H1 (cell line): ENCODE data around the gene NCAPG2. TPM values are rescaled to one million over a fixed set of nuclear protein-coding genes. Genes with fewer than 3 reads are reported as not detected.

Experiments
- CTCF ChIA-PET: fragments of 300-600 bp; sonication (Branson Sonifier 250); formaldehyde crosslinking; loops from one replicate; lab custom pipeline; 2021; ENCODE audit not compliant: partially characterized antibody; lab: Charles Lee
- POLR2A ChIA-PET: fragments of 300-600 bp; sonication (Branson Sonifier 250); formaldehyde crosslinking; loops from one replicate; lab custom pipeline; 2021; ENCODE audit warnings: inconsistent platforms; ENCODE audit not compliant: partially characterized antibody; lab: Charles Lee
- DNase-seq, 2 experiments: peaks; one replicate each; pipeline versions ENCODE4 v3.0.0 to v3.0.0-alpha.2; 2010 to 2022; ENCODE audit warnings: low spot score in 2 of 2, low read depth in 1 of 2, mixed read lengths in 1 of 2
- FAIRE-seq: peaks from 2 replicates; lab custom pipeline; 2011; peaks lifted over from hg19 to GRCh38; lab: Jason Lieb, UNC
- H2AFZ ChIP-seq: 2 replicates; pipeline ENCODE4 v1.8.1; 2012; ENCODE audit warnings: low read length, inconsistent platforms
- H2AK5ac ChIP-seq: 2 replicates; pipeline ENCODE4 v1.6.1; 2013; ENCODE audit warnings: low read depth, low read length
- H2BK120ac ChIP-seq: replicated peaks from 2 replicates; pipeline ENCODE3; 2013; ENCODE audit warnings: low read depth, low read length, inconsistent platforms
- H2BK12ac ChIP-seq: 2 replicates; pipeline ENCODE4 v1.6.1; 2013; ENCODE audit warnings: low read depth, low read length
- H2BK15ac ChIP-seq: 2 replicates; pipeline ENCODE4 v1.6.1; 2013; ENCODE audit warnings: low read length
- H2BK20ac ChIP-seq: 2 replicates; pipeline ENCODE4 v1.6.1; 2013; ENCODE audit warnings: low read length
- H2BK5ac ChIP-seq: 2 replicates; pipeline ENCODE4 v1.6.1; 2013; ENCODE audit warnings: low read depth, low read length
- H3K14ac ChIP-seq: 2 replicates; pipeline ENCODE4 v1.6.1; 2013; ENCODE audit warnings: inconsistent platforms; ENCODE audit not compliant: insufficient read length
- H3K18ac ChIP-seq: 2 replicates; pipeline ENCODE4 v1.6.1; 2013; ENCODE audit warnings: low read length; ENCODE audit errors: extremely low read depth
- H3K23ac ChIP-seq: 2 replicates; pipeline ENCODE4 v1.6.1; 2013; ENCODE audit warnings: inconsistent platforms; ENCODE audit not compliant: insufficient read length
- H3K23me2 ChIP-seq: 2 replicates; pipeline ENCODE4 v1.6.1; 2013; ENCODE audit warnings: low read depth, low read length
- H3K27ac ChIP-seq: 2 replicates; pipeline ENCODE4 v1.6.1; 2011; ENCODE audit warnings: low read depth, low read length, inconsistent platforms
- H3K27me3 ChIP-seq, 4 experiments: replicated peaks in 1 of 4; 1 replicate in 1 of 4; 2 replicates in 3 of 4; pipeline versions ENCODE4 v1.6.1 to v1.8.1; 2011 to 2013; ENCODE audit warnings: low read length in 3 of 4, mild to moderate bottlenecking in 3 of 4, inconsistent platforms in 2 of 4, mixed read lengths in 2 of 4, moderate library complexity in 1 of 4; ENCODE audit not compliant: control insufficient read depth in 3 of 4, insufficient read depth in 3 of 4; ENCODE audit errors: extremely low read depth in 1 of 4
- H3K36me3 ChIP-seq, 4 experiments: 2 replicates each; pipeline versions ENCODE4 v1.6.1 to v1.8.1; 2011 to 2013; ENCODE audit warnings: mild to moderate bottlenecking in 4 of 4, low read length in 3 of 4, moderate library complexity in 2 of 4, control low read depth in 1 of 4, inconsistent platforms in 1 of 4; ENCODE audit not compliant: insufficient read depth in 4 of 4, control insufficient read depth in 2 of 4
- H3K4ac ChIP-seq: replicated peaks from 2 replicates; pipeline ENCODE3; 2013; ENCODE audit warnings: low read length, low read depth, mixed read lengths, inconsistent platforms; ENCODE audit not compliant: insufficient read length
- H3K4me1 ChIP-seq, 4 experiments: replicated peaks in 1 of 4; 1 replicate in 1 of 4; 2 replicates in 3 of 4; pipeline versions ENCODE4 v1.6.1 to v1.8.1; 2011 to 2013; ENCODE audit warnings: low read length in 3 of 4, inconsistent platforms in 2 of 4, mixed read lengths in 1 of 4; ENCODE audit not compliant: insufficient read depth in 4 of 4, control insufficient read depth in 3 of 4
- H3K4me2 ChIP-seq, 2 experiments: 2 replicates each; pipeline versions ENCODE4 v1.6.1 to v1.8.1; 2011 to 2013; ENCODE audit warnings: low read depth in 2 of 2, low read length in 2 of 2, control low read depth in 1 of 2, inconsistent platforms in 1 of 2, mild to moderate bottlenecking in 1 of 2; ENCODE audit not compliant: insufficient read depth in 1 of 2
- H3K4me3 ChIP-seq, 4 experiments: fragments of 200-600, 300-600 bp in 1 of 4; sonication (generic), shearing (Covaris generic), sonication (Bioruptor Twin) in 1 of 4; 2 replicates each; pipeline versions ENCODE4 v1.5.1 to v1.8.1; 2011 to 2016; ENCODE audit warnings: low read length in 4 of 4, low read depth in 3 of 4, control low read depth in 2 of 4, inconsistent platforms in 2 of 4, mild to moderate bottlenecking in 2 of 4, mixed read lengths in 1 of 4, moderate library complexity in 1 of 4; ENCODE audit not compliant: insufficient read depth in 2 of 4; ENCODE audit errors: extremely low read depth in 1 of 4
- H3K56ac ChIP-seq: replicated peaks from 2 replicates; pipeline ENCODE3; 2013; ENCODE audit warnings: low read depth, mild to moderate bottlenecking, mixed read lengths, low read length, inconsistent platforms; ENCODE audit not compliant: insufficient read length
- H3K79me1 ChIP-seq: 2 replicates; pipeline ENCODE4 v1.6.1; 2013; ENCODE audit warnings: low read depth, low read length, control low read depth
- H3K79me2 ChIP-seq, 2 experiments: 2 replicates each; pipeline versions ENCODE4 v1.6.1 to v1.8.1; 2012 to 2013; ENCODE audit warnings: low read length in 2 of 2, mild to moderate bottlenecking in 2 of 2, inconsistent platforms in 1 of 2; ENCODE audit not compliant: insufficient read depth in 2 of 2, control insufficient read depth in 1 of 2
- H3K9ac ChIP-seq, 4 experiments: replicated peaks in 1 of 4; 1 replicate in 1 of 4; 2 replicates in 3 of 4; pipeline versions ENCODE4 v1.6.1 to v1.8.1; 2011 to 2013; ENCODE audit warnings: low read depth in 3 of 4, low read length in 3 of 4, control low read depth in 2 of 4, mild to moderate bottlenecking in 2 of 4, moderate library complexity in 2 of 4, inconsistent platforms in 1 of 4; ENCODE audit errors: extremely low read depth in 1 of 4
- H3K9me3 ChIP-seq, 2 experiments: 2 replicates each; pipeline versions ENCODE4 v1.6.1 to v1.8.1; 2012 to 2013; ENCODE audit warnings: mild to moderate bottlenecking in 2 of 2, moderate library complexity in 2 of 2, control low read depth in 1 of 2, inconsistent platforms in 1 of 2, low read depth in 1 of 2, low read length in 1 of 2, mixed read lengths in 1 of 2; ENCODE audit not compliant: insufficient read depth in 2 of 2
- H4K20me1 ChIP-seq, 2 experiments: replicated peaks in 1 of 2; 2 replicates each; pipeline versions ENCODE3 to v1.8.1; 2011 to 2013; ENCODE audit warnings: inconsistent platforms in 2 of 2, low read length in 2 of 2, mild to moderate bottlenecking in 1 of 2; ENCODE audit not compliant: insufficient read depth in 2 of 2, control insufficient read depth in 1 of 2
- H4K5ac ChIP-seq: 2 replicates; pipeline ENCODE4 v1.6.1; 2013; ENCODE audit warnings: low read length, low read depth, mixed read lengths, inconsistent platforms; ENCODE audit not compliant: insufficient read length
- H4K8ac ChIP-seq: 2 replicates; pipeline ENCODE4 v1.8.0; 2013; ENCODE audit warnings: mild to moderate bottlenecking, moderate library complexity, low read length, inconsistent platforms; ENCODE audit not compliant: insufficient read depth; ENCODE audit errors: extremely low read depth
- H4K91ac ChIP-seq: replicated peaks from 2 replicates; pipeline ENCODE3; 2013; ENCODE audit warnings: low read length, mixed read lengths, inconsistent platforms; ENCODE audit not compliant: insufficient read length
- BACH1 ChIP-seq: IDR thresholded peaks from 2 replicates; pipeline ENCODE4 v1.6.1; 2012; ENCODE audit warnings: low read length, improper control_type of control experiment
- GABPA ChIP-seq: IDR thresholded peaks from 2 replicates; pipeline ENCODE4 v1.6.1; 2011; ENCODE audit warnings: mild to moderate bottlenecking, low read length, moderate library complexity, borderline replicate concordance; ENCODE audit not compliant: insufficient read depth
- HDAC2 ChIP-seq, 2 experiments: fragments of 300-600 bp in 1 of 2; sonication (generic) in 1 of 2; IDR thresholded peaks; 2 replicates each; pipeline ENCODE4 v1.6.1; 2011 to 2012; ENCODE audit warnings: low read depth in 2 of 2, low read length in 2 of 2, mild to moderate bottlenecking in 2 of 2, moderate library complexity in 2 of 2, borderline replicate concordance in 1 of 2, inconsistent platforms in 1 of 2
- KDM5A ChIP-seq: fragments of 200-600 bp; IDR thresholded peaks from 2 replicates; pipeline ENCODE4 v1.7.1; 2012; ENCODE audit warnings: mild to moderate bottlenecking, low read length, inconsistent platforms, mixed read lengths
- MAX ChIP-seq: IDR thresholded peaks from 2 replicates; pipeline ENCODE4 v1.6.1; 2012; ENCODE audit warnings: inconsistent platforms
- POLR2AphosphoS5 ChIP-seq: IDR thresholded peaks from 2 replicates; pipeline ENCODE4 v1.6.1; 2011; ENCODE audit warnings: low read depth, low read length
- RNF2 ChIP-seq: fragments of 200-900, 300-1000 bp; sonication (generic); IDR thresholded peaks from 2 replicates; pipeline ENCODE4 v1.7.1; 2016; ENCODE audit warnings: borderline replicate concordance, low read depth, mild to moderate bottlenecking, antibody characterized with exemption, low read length; ENCODE audit not compliant: poor library complexity, severe bottlenecking; ENCODE audit errors: missing control alignments
- whole genome bisulfite sequencing, 2 experiments: shearing (Covaris generic) in 1 of 2; methylation state at CpG; one replicate each; pipeline versions ENCODE4 v1.1.6 to v1.1.7; 2013 to 2015; ENCODE audit warnings: low lambda C conversion rate in 2 of 2, mixed read lengths in 2 of 2, inconsistent platforms in 1 of 2, low coverage in 1 of 2, missing lambda C conversion rate in 1 of 2; ENCODE audit not compliant: insufficient replicate concordance in 2 of 2, insufficient coverage in 1 of 2, insufficient read length in 1 of 2; ENCODE audit errors: extremely low coverage in 1 of 2, missing lambda C conversion rate in 1 of 2; 5-methylcytosine and 5-hydroxymethylcytosine counted together
- polyA plus RNA-seq, 7 experiments: library from polyadenylated mRNA; depleted of rRNA in 3 of 7; stranded (reverse) in 5 of 7; unstranded in 2 of 7; fragments of >200 nt in 5 of 7; fragments of 200-250 nt in 2 of 7; gene quantifications; 1 replicate in 5 of 7; 2 replicates in 1 of 7; 4 replicates in 1 of 7; pipeline versions ENCODE4 v1.2.1 to v1.2.3, GENCODE V29; 2011 to 2013; ENCODE audit warnings: missing spikeins in 2 of 7, mixed read lengths in 2 of 7
- total RNA-seq: library from RNA; stranded (reverse); fragmentation: NEBNext Ultra II Directional; extraction: Animal tissue kit (Norgen Biotek cat#: 25700); gene quantifications from 2 replicates; pipeline ENCODE4 v1.2.1, GENCODE V29; 2021
- TF ChIP-seq, protein P1 (sequence below): IDR thresholded peaks from 2 replicates; pipeline ENCODE4 v1.6.1; 2012; ENCODE audit warnings: inconsistent platforms

Gene NCAPG2
- total and polyA plus RNA-seq, 2 of the 8 experiments (the other 6 are each of a cell fraction or from before 2014, with no cell fraction given), result 49.9 to 119 TPM

GRCh38 chr7:158584407-158584806, 120.2 kb downstream of the NCAPG2 start:
- CTCF ChIA-PET, result interaction anchor here (0.6 to 2.0 kb wide), 3 partner anchors 13 to 58 kb away, joined by 3 to 8 read pairs (median 3); no protein-coding TSS in a partner anchor
- peaks cover 13 to 37% (median 31%) of the 10 kb centered on the region in 4 experiments for H3K27me3 ChIP-seq

More at GRCh38 chr7:158584407-158584806, 120.2 kb downstream of the NCAPG2 start:
- POLR2A ChIA-PET, result no interaction called here
- H2BK20ac ChIP-seq, result no peak overlapping the region
- H3K23me2 ChIP-seq, result peaks cover 4% of the 10 kb centered on the region; the same call in 1 of the 2 replicates
- H2AFZ ChIP-seq, result no peak overlapping the region
- peaks cover 0 to 10% (median 5%) of the 10 kb centered on the region in 4 experiments; a peak in 5 of 7 replicates for H3K4me1 ChIP-seq
- no peak overlapping the region for H3K4me3 ChIP-seq
- no peak for FAIRE-seq
- H2BK15ac ChIP-seq, result no peak overlapping the region
- no peak overlapping the region for H2BK5ac ChIP-seq
- DNase-seq, result no peak
- no peak overlapping the region for H4K5ac ChIP-seq
- no peak overlapping the region for H3K18ac ChIP-seq
- WGBS, 2 experiments, result 94% methylated on average over 8 of the region's 8 CpGs; no CpG with 5 or more reads in 1 of the 2 experiments
- H2AK5ac ChIP-seq, result no peak overlapping the region
- H4K91ac ChIP-seq, result no peak overlapping the region
- no peak overlapping the region for H3K56ac ChIP-seq
- no peak overlapping the region for H2BK120ac ChIP-seq
- no peak overlapping the region for H3K14ac ChIP-seq
- no peak overlapping the region for H4K8ac ChIP-seq
- no peak for TF ChIP-seq HDAC2 (IDR thresholded peaks at IDR 0.05; ENCODE audit: borderline replicate concordance in 1 of 2, low read depth in 2 of 2, low read length in 2 of 2)
- no peak for TF ChIP-seq RNF2
- no peak for TF ChIP-seq GABPA
- TF ChIP-seq KDM5A, result no peak
- TF ChIP-seq, protein P1, sequence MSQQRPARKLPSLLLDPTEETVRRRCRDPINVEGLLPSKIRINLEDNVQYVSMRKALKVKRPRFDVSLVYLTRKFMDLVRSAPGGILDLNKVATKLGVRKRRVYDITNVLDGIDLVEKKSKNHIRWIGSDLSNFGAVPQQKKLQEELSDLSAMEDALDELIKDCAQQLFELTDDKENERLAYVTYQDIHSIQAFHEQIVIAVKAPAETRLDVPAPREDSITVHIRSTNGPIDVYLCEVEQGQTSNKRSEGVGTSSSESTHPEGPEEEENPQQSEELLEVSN, result no peak
- TF ChIP-seq MAX, result no peak
- TF ChIP-seq POLR2AphosphoS5, result no peak
- TF ChIP-seq BACH1, result no peak
- peaks cover 3% of the 10 kb centered on the region in 2 experiments for H4K20me1 ChIP-seq
- no peak overlapping the region for H3K27ac ChIP-seq
- no peaks in the 10 kb centered on the region; a peak in 2 of 8 replicates for H3K36me3 ChIP-seq
- no peak overlapping the region for H3K23ac ChIP-seq
- no peak overlapping the region for H3K4ac ChIP-seq
- no peak overlapping the region for H3K4me2 ChIP-seq
- H3K79me2 ChIP-seq, result no peaks in the 10 kb centered on the region
- peaks cover 10 to 11% of the 10 kb centered on the region in 2 experiments for H3K9me3 ChIP-seq
- no peak overlapping the region for H3K9ac ChIP-seq
- H2BK12ac ChIP-seq, result no peak overlapping the region
- no peaks in the 10 kb centered on the region for H3K79me1 ChIP-seq
